Aorta (tissue), 5 donors: ENCODE data around the gene CCDC88C. TPM values are rescaled to one million over a fixed set of nuclear protein-coding genes. Genes with fewer than 3 reads are reported as not detected.
A peak's percentile ranks its signal among the peaks of the same experiment; 100 is the strongest.

Experiments used
- ATAC-seq: fragments of 200-7000 bp; cut with Tn5 transposase; one replicate; pipeline ENCODE4 v1.9.1; 2022; ENCODE audit warnings: moderate library complexity; ENCODE audit not compliant: low FRiP score
- DNase-seq, 2 donors: peaks; one replicate each; pipeline ENCODE4 v3.0.0-alpha.2; 2020
- H3K27ac ChIP-seq, 2 donors: one replicate each; pipeline ENCODE4 v1.5.1; 2013; ENCODE audit warnings: low read length in 2 of 2, mild to moderate bottlenecking in 2 of 2, moderate library complexity in 2 of 2, control low read depth in 1 of 2, inconsistent platforms in 1 of 2, low read depth in 1 of 2
- H3K27me3 ChIP-seq, 2 donors: one replicate each; pipeline ENCODE4 v1.6.1; 2013; ENCODE audit warnings: control low read depth in 1 of 2, low read length in 1 of 2, mild to moderate bottlenecking in 1 of 2, moderate library complexity in 1 of 2; ENCODE audit not compliant: insufficient read depth in 2 of 2, control insufficient read depth in 1 of 2
- H3K36me3 ChIP-seq, 2 donors: one replicate each; pipeline ENCODE4 v1.6.1; 2013; ENCODE audit warnings: control low read depth in 1 of 2, low read length in 1 of 2, mild to moderate bottlenecking in 1 of 2; ENCODE audit not compliant: insufficient read depth in 2 of 2, control insufficient read depth in 1 of 2
- H3K4me1 ChIP-seq, 2 donors: one replicate each; pipeline ENCODE4 v1.6.1; 2013; ENCODE audit warnings: low read length in 2 of 2, control low read depth in 1 of 2, mild to moderate bottlenecking in 1 of 2, moderate library complexity in 1 of 2; ENCODE audit not compliant: insufficient read depth in 2 of 2, control insufficient read depth in 1 of 2
- H3K4me3 ChIP-seq, 2 donors: one replicate each; pipeline ENCODE4 v1.5.1; 2013; ENCODE audit warnings: low read length in 2 of 2, control low read depth in 1 of 2, mild to moderate bottlenecking in 1 of 2
- H3K9me3 ChIP-seq: one replicate; pipeline ENCODE4 v1.6.1; 2013; ENCODE audit warnings: mild to moderate bottlenecking, low read length; ENCODE audit not compliant: control insufficient read depth
- WGBS, 2 donors: extraction: QIAGEN DNeasy Blood & Tissue Kit; methylation state at CpG; one replicate each; pipeline ENCODE4 v1.1.7; 2013; 5-methylcytosine and 5-hydroxymethylcytosine counted together
- intact Hi-C, 2 donors: fragments of 100-400 bp; cut with DNase I; formaldehyde crosslinking; loops; one replicate each; pipeline versions ENCODE4 v1.14.2 to v1.15.0; 2022
- polyA plus RNA-seq, 2 donors: library from polyadenylated mRNA; stranded (reverse); fragments of 200-250 nt; gene quantifications; one replicate each; pipeline ENCODE4 v1.2.3, GENCODE V29; 2013
- total RNA-seq, 2 donors: library from RNA; stranded (reverse); fragmentation: NEBNext Ultra II Directional; extraction: Animal tissue kit (Norgen Biotek cat#: 25700); gene quantifications; one replicate each; pipeline ENCODE4 v1.2.1, GENCODE V29; 2021
- donor health status: healthy with polysubstance abuse.
- donor health status: Bipolar disorder and iron deficiency.
- donor health status: DM: no; HTN: no; CAD: no.
- donor health status: DM: no; HTN: no; CAD: no.
- donor health status: DM: yes; HTN: yes; CAD: no.

The CCDC88C gene
- total and polyA plus RNA-seq, 4 donors = 0.33 to 18.4 (median 6.1) TPM

DNA sequence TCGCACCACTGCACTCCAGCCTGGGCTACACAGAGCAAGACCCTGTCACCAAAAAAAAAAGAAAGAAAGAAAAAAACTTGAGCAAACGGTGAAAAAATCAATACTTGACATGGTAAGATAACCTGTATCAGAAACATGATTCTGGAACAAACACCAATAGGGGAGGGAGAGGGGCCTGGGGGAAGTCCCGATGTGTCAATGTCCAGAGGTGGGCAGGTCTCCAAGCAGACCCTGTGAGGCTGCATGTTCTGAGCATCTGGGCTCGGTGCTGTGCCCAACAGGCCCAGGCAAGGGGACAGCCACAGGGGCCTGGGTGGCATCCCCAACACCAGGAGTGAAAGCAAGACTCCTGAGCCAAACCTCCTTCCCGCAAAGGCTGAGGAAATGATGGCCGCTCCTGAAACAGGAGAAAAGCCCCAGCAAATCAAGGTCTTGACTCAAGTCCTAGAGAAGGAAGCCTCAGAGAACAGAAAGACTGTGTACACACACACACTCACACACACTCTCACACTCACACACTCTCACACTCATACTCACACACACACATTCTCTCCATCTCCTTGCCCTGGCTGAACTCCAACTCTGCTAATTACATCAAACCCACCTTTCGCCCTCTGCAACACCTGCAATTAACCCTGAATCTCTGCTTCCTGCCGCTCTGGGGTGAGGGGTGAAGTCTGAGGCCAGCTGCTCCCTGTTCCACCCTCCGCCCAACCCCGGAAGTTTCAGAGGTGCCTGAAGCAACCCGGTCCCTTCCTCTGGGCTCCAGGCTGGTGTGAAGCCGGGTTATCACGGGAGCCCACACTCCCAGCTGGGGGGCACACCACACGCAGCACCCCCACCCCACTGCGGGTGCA, 20.4 kb downstream of the CCDC88C start:
- Histone ChIP-seq H3K36me3 (no peaks in the 10 kb centered on the region), H3K27me3 (no peaks in the 10 kb centered on the region), H3K9me3 (no peaks in the 10 kb centered on the region), H3K4me1 (no peaks in the 10 kb centered on the region), H3K27ac (no peak overlapping the region), H3K4me3 (no peak overlapping the region)
- ATAC-seq = no peak
- intact Hi-C loops = no loop called here
- DNase-seq = no peak
- WGBS, 2 donors = 71 to 72% methylated on average over 15 of the region's 15 CpGs

DNA sequence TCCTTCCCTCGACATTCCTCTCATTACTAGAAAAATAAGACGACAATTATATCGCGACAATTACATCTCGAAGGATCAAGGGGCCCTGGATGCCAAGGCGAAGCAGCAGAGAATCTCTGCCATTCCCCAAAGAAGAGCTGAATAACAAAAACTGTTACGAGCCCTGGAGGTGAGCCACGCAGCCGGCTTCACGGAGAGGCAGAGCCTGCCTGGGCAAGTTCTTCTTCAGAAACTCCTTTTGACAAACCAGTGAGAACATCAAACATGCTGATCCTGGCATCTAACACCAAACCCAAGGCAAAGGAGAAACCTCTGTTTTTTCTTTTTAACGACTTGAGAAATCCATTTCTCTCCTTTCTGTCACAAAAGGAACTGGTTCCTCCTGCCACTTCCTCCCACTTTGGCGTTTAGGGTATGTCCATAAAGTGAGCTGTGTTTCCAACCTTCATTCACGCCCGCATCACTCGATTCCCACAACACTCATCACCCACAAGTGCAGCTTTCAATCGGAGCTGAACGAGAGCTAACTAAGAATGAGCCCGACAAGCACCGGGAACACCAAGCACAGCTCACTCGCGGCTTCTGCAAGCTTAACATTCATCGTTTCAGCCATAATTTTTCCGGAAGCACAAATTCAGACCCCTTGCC, 21.5 kb downstream of the CCDC88C start:
- Histone ChIP-seq H3K4me1 (no peaks in the 10 kb centered on the region), H3K36me3 (no peaks in the 10 kb centered on the region)
- WGBS, 2 donors = 78 to 79% methylated on average over 23 of the region's 23 CpGs

DNA sequence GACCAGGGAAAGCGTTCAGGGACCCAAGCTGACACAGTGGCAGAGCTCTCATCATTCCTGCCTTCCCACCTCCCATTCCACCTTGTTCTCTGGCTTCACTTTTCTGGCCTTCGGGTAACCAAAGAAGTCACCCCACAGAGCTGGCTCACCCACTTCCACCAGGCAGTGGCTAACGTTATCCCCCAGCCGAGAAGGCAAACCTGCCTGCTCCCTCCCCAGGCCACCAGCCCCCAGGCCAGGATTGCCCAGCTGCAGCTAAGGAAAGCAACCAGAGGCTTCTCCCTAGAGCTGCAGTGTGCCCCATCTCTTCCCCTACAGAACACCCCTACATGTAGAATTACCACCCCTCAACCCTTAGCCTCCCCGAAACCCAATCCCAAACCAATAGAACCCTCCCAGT, 22.2 kb downstream of the CCDC88C start:
- H3K9me3 ChIP-seq = no peaks in the 10 kb centered on the region
- 92 to 94% methylated on average over 5 of the region's 5 CpGs for WGBS, 2 donors
- DNase-seq (no peak), ATAC-seq (no peak)
- intact Hi-C loops = no loop called here
- no peaks in the 10 kb centered on the region for H3K27me3 ChIP-seq
- H3K36me3 ChIP-seq = no peaks in the 10 kb centered on the region
- H3K4me1 ChIP-seq = no peaks in the 10 kb centered on the region
- no peak overlapping the region for H3K4me3 ChIP-seq
- H3K27ac ChIP-seq = no peak overlapping the region

More for the DNA sequence above, 21.5 kb downstream of the CCDC88C start:
- intact Hi-C loops = no loop called here
- no peaks in the 10 kb centered on the region for H3K27me3 ChIP-seq
- ATAC-seq (no peak), DNase-seq (peak in 1 of 2 donors; percentile 68)
- no peak overlapping the region for H3K27ac ChIP-seq
- no peak overlapping the region for H3K4me3 ChIP-seq
- H3K9me3 ChIP-seq = no peaks in the 10 kb centered on the region

DNA sequence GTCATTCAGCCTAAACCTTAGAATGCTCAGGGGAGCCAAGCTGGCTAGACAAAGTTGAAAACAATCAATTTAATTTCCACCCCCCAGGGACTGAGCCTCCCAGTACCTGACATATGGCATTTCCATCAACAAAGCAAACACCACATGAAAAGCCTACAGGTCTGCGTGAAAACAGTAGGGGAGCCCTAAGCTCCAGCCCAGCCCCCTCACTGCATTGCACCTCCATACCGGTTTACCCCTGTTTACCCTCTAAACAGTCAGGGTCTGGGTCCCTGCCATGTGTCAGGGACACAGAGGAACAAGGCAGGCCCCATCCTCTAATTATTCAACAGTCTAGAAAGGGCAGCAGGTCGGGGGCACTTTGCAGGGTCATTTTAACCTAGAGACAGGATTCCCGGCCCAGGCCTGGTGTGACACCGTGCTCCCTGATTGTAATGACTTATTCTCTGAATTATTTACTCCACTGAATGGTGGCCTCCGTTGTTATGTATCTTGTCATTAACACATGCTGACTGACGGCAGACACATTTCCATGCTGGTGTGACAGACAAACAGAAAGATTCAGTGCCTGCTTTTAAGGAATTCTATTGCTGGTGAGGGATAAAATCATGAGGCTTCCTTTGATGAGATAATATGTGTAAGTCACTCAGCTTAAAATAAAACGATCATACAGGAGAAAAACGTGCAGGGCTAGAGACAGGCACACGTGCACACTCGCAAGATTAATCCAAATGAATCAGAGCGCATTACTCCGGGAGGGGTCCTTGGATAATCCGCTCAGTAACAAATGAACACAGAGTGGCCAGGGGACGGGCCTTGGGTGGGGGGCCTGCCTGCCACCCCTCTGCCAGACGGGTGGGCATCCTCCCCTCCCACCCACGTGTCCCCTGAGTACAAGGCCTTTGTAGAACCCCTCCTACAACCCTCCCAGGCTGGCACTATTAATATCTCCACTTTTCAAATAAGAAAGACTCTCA, 23.2 kb downstream of the CCDC88C start:
- Histone ChIP-seq H3K4me1 (no peaks in the 10 kb centered on the region), H3K9me3 (no peaks in the 10 kb centered on the region), H3K27ac (no peak overlapping the region), H3K36me3 (no peaks in the 10 kb centered on the region), H3K4me3 (no peak overlapping the region), H3K27me3 (no peaks in the 10 kb centered on the region)
- no peak for DNase-seq
- 91 to 93% methylated on average over 17 of the region's 17 CpGs for WGBS, 2 donors
- ATAC-seq = no peak
- intact Hi-C loops = no loop called here

DNA sequence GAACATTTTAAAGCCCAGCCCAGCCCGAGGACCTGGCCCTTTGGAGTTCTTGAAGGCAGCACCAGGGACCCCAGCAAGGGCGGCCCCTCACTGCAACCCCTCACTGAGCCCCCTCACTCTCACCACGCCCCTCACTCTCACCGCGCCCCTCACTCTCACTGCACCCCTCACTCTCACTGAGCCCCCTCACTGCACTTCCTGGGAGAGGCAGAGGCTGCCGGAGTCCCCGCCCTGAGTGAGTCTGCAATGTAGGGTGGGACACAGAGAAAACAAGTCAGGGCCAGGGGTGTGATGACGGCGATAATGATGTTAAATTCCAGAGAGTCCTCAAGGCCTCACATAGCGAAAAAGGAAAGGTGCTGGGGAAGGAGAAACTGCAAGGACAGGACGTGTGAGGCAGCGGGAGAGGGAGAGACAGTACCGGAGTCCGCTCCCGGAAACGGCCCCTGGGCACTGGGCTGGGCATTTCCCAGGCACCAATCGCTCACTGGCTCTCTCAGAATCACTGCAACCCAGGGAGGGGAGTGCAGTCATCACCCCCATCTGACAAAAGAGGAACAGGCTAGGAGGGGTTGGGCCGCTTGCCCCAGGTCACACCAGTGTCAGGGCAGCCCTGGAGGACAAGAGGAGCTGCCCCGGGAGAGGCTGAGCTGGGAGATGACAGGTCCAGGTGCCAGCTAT, 24.9 kb downstream of the CCDC88C start:
- no peaks in the 10 kb centered on the region for H3K27me3 ChIP-seq
- no peaks in the 10 kb centered on the region for H3K36me3 ChIP-seq
- no peak overlapping the region for H3K27ac ChIP-seq
- peak; percentile 40 for ATAC-seq
- intact Hi-C loops = no loop called here
- no peak overlapping the region for H3K4me3 ChIP-seq
- H3K9me3 ChIP-seq = no peaks in the 10 kb centered on the region
- 74 to 76% methylated on average over 19 of the region's 19 CpGs for WGBS, 2 donors
- H3K4me1 ChIP-seq = no peaks in the 10 kb centered on the region
- peak in 1 of 2 donors; percentile 61 for DNase-seq

DNA sequence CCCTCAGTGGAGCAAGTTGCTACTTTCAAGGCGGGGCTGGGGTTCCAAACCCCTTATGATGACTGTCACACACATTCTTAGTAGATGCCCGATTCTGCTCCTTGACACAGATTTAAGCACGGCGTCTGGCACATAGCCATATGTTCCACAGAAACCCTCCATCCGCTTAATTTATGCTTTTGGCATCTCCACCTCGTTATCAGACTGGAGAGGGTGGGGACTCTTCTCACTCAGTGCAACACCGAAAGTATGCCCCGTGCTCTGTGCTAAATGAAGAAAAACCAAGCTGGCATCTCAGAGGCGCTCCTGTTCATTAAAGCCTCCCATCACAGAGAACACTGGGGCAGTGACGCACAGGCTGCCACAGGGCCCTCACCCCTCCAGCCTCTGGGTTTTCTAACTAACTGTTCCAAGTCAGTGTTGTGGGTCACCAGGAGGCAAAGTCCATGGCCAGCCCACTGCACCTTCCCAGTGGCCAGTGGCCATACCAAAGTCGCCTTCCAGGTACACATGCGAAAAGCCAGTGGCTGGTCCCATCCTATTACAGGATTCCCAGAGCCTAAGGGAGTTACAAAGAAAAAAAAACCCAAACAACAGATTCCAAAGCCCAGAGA, 27.3 kb downstream of the CCDC88C start:
- intact Hi-C loops = no loop called here
- Histone ChIP-seq H3K4me1 (no peaks in the 10 kb centered on the region), H3K36me3 (no peaks in the 10 kb centered on the region), H3K9me3 (no peaks in the 10 kb centered on the region), H3K27ac (no peak overlapping the region), H3K4me3 (no peak overlapping the region), H3K27me3 (no peaks in the 10 kb centered on the region)
- ATAC-seq (no peak), DNase-seq (no peak)
- 58 to 60% methylated on average over 12 of the region's 12 CpGs for WGBS, 2 donors

DNA sequence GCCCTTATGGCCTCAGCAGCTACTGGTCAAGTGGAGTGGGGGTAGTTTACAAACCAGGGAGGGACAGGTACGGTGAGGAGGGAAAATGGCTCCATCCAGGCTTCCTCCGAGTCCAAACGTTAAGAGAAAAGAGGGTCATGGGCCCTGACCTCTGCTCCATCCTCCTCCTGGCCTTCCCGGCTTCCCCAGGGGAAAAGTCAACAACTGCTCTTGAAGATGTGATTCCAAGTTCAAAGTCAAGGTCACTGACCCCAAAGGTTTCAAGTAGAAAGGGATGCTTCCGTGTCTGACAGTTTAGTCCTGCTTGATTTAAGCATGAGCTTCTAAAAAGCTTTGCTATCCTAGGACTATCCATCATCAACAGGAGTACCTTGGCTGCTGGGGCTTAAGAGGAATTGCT, 28.5 kb downstream of the CCDC88C start:
- no peaks in the 10 kb centered on the region for H3K27me3 ChIP-seq
- ATAC-seq (no peak), DNase-seq (peak in 1 of 2 donors; percentile 11)
- H3K36me3 ChIP-seq = no peaks in the 10 kb centered on the region
- 96 to 100% methylated on average over 5 of the region's 5 CpGs for WGBS, 2 donors
- H3K4me1 ChIP-seq = no peaks in the 10 kb centered on the region
- H3K4me3 ChIP-seq = no peak overlapping the region
- H3K9me3 ChIP-seq = no peaks in the 10 kb centered on the region
- no peak overlapping the region for H3K27ac ChIP-seq
- intact Hi-C loops = no loop called here

DNA sequence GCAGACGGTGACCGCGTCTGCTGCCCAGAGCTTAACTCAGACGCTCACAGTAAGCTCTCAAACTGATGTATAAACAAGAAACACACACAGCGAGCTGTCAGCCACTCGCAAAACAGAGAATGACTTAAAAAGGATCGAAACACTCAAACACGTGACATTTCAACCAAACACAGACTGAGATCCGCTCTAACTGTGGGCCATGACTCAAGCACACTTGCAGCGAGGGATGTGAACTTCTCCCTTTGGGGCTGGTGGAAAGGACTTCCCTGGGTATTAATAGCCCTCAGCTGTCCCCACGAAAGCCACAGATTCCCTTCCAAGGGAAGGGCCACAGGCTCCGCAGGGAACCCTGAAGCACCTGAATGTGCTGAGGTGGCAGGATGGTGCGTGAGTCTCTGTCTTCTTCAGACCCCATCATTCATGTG, 29.1 kb downstream of the CCDC88C start:
- H3K9me3 ChIP-seq = no peaks in the 10 kb centered on the region
- intact Hi-C loops = no loop called here
- H3K36me3 ChIP-seq = no peaks in the 10 kb centered on the region
- H3K27ac ChIP-seq = no peak overlapping the region
- no peak overlapping the region for H3K4me3 ChIP-seq
- DNase-seq (peak; percentile 31 to 52), ATAC-seq (no peak)
- WGBS, 2 donors = 93 to 94% methylated on average over 13 of the region's 13 CpGs
- no peaks in the 10 kb centered on the region for H3K27me3 ChIP-seq
- H3K4me1 ChIP-seq = no peaks in the 10 kb centered on the region
